T-cell (primary cell): Measurements from ENCODE around the gene ULK4. TPM values are rescaled to one million over a fixed set of nuclear protein-coding genes. Genes with fewer than 3 reads are reported as not detected.

ENCODE experiments used
- ATAC-seq, 4 experiments: fragments of 200-7000 bp in 3 of 4; fragments of 150-1000 bp in 1 of 4; cut with Tn5 transposase; replicated peaks in 1 of 4; 1 replicate in 3 of 4; 2 replicates in 1 of 4; pipeline ENCODE4 v1.10.0; 2021; ENCODE audit warnings: moderate library complexity in 3 of 4, mild to moderate bottlenecking in 2 of 4, moderate number of reproducible peaks in 1 of 4
- CTCF ChIA-PET, 2 donors: fragments of 300-600 bp; sonication (Branson Sonifier 250); formaldehyde crosslinking; loops; one replicate each; lab custom pipeline; 2022; ENCODE audit warnings: antibody characterized with exemption in 2 of 2; lab: Charles Lee
- POLR2A ChIA-PET, 2 donors: fragments of 300-600 bp; sonication (Branson Sonifier 250); formaldehyde crosslinking; loops; one replicate each; lab custom pipeline; 2022; ENCODE audit warnings: antibody characterized with exemption in 2 of 2; lab: Charles Lee
- DNase-seq, 35 experiments: peaks; one replicate each; pipeline versions ENCODE4 v3.0.0 to v3.0.0-alpha.2; 2013 to 2023
- H3K27ac ChIP-seq: one replicate; pipeline ENCODE4 v1.5.1; 2013; ENCODE audit warnings: low read length
- H3K27me3 ChIP-seq, 2 experiments: replicated peaks in 1 of 2; 1 replicate in 1 of 2; 2 replicates in 1 of 2; pipeline versions ENCODE4 v1.6.1 to v1.7.0; 2013; ENCODE audit warnings: low read length in 1 of 2, mixed read lengths in 1 of 2; ENCODE audit not compliant: control insufficient read depth in 2 of 2, insufficient read depth in 2 of 2; ENCODE audit errors: extremely low read depth in 1 of 2
- H3K36me3 ChIP-seq, 2 donors: 1 replicate in 1 of 2; 2 replicates in 1 of 2; pipeline versions ENCODE4 v1.6.1 to v1.7.0; 2013; ENCODE audit warnings: low read length in 1 of 2; ENCODE audit not compliant: control insufficient read depth in 2 of 2, insufficient read depth in 1 of 2; ENCODE audit errors: extremely low read depth in 1 of 2
- H3K4me1 ChIP-seq, 2 experiments: 1 replicate in 1 of 2; 2 replicates in 1 of 2; pipeline versions ENCODE4 v1.6.1 to v1.7.0; 2013; ENCODE audit warnings: low read length in 2 of 2, mixed read lengths in 1 of 2; ENCODE audit not compliant: insufficient read depth in 2 of 2, control insufficient read depth in 1 of 2; ENCODE audit errors: extremely low read depth in 1 of 2
- H3K4me3 ChIP-seq, 2 donors: 1 replicate in 1 of 2; 2 replicates in 1 of 2; pipeline versions ENCODE4 v1.5.1 to v1.7.0; 2013; ENCODE audit warnings: mild to moderate bottlenecking in 2 of 2, low read length in 1 of 2, moderate library complexity in 1 of 2; ENCODE audit not compliant: control insufficient read depth in 1 of 2; ENCODE audit errors: extremely low read depth in 1 of 2
- H3K9me3 ChIP-seq: 2 replicates; pipeline ENCODE4 v1.7.0; 2013
- H3K27ac Mint-ChIP-seq, 2 donors: one replicate each; pipeline ENCODE4 v1.8.0; 2020 to 2021; ENCODE audit warnings: mild to moderate bottlenecking in 2 of 2, mixed read lengths in 2 of 2
- H3K27me3 Mint-ChIP-seq, 2 donors: one replicate each; pipeline ENCODE4 v1.8.0; 2021 to 2022; ENCODE audit warnings: mixed read lengths in 2 of 2
- H3K36me3 Mint-ChIP-seq: one replicate; pipeline ENCODE4 v1.8.0; 2021; ENCODE audit warnings: mixed read lengths
- H3K4me1 Mint-ChIP-seq, 3 donors: one replicate each; pipeline ENCODE4 v1.8.0; 2020 to 2022; ENCODE audit warnings: mixed read lengths in 3 of 3, mild to moderate bottlenecking in 1 of 3
- H3K4me3 Mint-ChIP-seq, 3 donors: one replicate each; pipeline ENCODE4 v1.8.0; 2020 to 2022; ENCODE audit warnings: mild to moderate bottlenecking in 3 of 3, mixed read lengths in 3 of 3, moderate library complexity in 3 of 3
- H3K9me3 Mint-ChIP-seq, 3 donors: one replicate each; pipeline ENCODE4 v1.8.0; 2020 to 2022; ENCODE audit warnings: mixed read lengths in 3 of 3
- WGBS: methylation state at CpG from one replicate; pipeline ENCODE4 v1.1.5; 2013; ENCODE audit warnings: missing lambda C conversion rate; ENCODE audit not compliant: insufficient coverage; 5-methylcytosine and 5-hydroxymethylcytosine counted together
- total RNA-seq, 35 experiments: library from RNA in 6 of 35; stranded (reverse) in 6 of 35; fragments of 120-200 nt in 1 of 35; gene quantifications; one replicate each; pipeline versions ENCODE4 v1.2.1 to v1.2.4 and lab custom pipeline; 2013 to 2026

The ULK4 gene
- total RNA-seq, 5 donors from 2014 or later (not counting 1 experiment from before 2014, with no cell fraction given): 17.5 to 28.2 (median 19.7) TPM

DNA sequence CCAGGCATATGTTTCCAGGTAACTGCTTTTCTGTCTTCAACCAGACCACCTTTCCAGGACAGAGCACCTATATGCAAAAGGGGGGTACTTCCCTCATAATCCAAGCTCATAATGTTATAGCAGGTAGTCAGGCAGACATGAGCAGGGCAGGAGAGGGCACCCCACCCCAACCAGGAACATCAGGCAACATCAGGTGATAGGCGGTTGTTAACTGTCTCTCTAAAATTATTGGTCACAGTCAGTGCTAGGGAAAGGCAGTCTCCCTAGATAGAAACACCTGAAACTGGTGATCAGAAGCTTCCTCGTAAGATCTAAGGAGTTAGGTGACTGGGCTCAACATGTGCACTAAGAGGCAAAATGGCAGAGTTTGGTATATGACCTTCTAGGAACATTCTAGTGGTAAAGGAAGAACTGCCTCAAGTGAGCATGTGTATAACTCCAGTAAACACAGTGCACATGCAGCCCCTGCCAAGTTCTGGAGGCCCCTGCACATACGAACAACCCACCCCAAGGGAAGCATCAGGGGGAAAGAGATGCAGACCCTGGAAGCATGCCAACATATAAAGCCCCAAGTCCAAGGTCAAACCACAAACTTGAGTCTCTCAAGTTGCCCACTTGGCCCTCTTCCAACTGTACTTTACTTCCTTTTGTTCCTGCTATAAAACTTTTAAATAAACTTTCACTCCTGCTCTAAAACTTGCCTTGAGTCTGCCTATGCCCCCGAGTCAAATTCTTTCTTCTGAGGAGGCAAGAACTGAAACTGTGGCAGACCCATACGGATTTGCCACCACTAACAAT is 270.9 kb downstream of the ULK4 start:
- peaks cover 0 to 2% of the 10 kb centered on the region in 2 donors for H3K36me3 ChIP-seq
- DNase-seq (no peak), ATAC-seq (no peak)
- Mint-ChIP-seq H3K27ac (no peak overlapping the region), H3K36me3 (peaks cover 40% of the 10 kb centered on the region), H3K27me3 (no peaks in the 10 kb centered on the region), H3K4me1 (peaks cover 4 to 12% (median 4%) of the 10 kb centered on the region in 3 donors), H3K4me3 (no peak overlapping the region), H3K9me3 (peaks cover 0 to 4% (median 3%) of the 10 kb centered on the region in 3 donors)
- H3K4me1 ChIP-seq: no peaks in the 10 kb centered on the region
- no peak overlapping the region for H3K27ac ChIP-seq
- no peaks in the 10 kb centered on the region for H3K9me3 ChIP-seq
- POLR2A ChIA-PET: no interaction called here
- no peak overlapping the region for H3K4me3 ChIP-seq
- H3K27me3 ChIP-seq: no peaks in the 10 kb centered on the region
- 48% methylated on average over 4 of the region's 5 CpGs for WGBS
- CTCF ChIA-PET: interaction anchor here in 1 of 2 donors (1.1 kb wide), 1 partner anchor 12 kb away, joined by 5 read pairs; no protein-coding TSS in a partner anchor

DNA sequence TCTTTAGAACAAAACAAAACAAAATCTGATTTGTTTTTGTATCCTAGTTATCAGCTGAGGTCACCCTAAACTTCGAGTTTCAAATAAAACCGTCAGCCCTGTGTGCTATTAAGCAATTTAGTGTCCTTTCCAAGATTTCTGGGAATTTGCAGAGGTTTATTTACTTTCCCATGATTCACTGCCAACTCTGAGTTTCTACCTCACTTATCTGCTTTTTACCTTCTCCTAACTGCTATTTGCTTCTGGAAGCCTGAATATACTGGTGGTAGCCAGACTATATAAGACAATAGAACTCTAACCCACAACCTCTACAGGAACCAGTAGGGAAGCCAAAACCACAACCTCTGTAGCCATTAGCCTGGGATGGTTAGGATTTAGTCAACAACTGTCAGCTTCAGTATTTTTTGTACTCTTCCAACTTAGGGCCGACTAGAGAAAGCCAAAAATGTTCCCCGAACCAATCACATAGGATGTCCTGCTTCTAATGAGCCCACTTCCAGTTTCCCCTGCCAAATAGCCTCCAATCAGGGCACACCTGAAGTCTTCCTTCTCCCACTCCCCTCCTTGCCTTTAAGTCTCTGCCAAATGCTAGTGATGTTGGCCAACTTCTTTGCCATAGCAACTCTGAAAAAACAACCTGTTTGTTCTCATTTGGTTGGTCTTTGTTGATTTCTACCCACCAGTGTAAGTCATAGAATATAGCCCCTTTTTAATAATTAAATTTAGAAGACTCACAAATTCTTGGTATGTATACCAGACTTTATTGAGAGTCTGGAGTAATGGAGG is 273.1 kb downstream of the ULK4 start:
- Mint-ChIP-seq H3K27ac (no peak overlapping the region), H3K4me3 (no peak overlapping the region), H3K9me3 (peaks cover 0 to 4% (median 3%) of the 10 kb centered on the region in 3 donors), H3K4me1 (peaks cover 4 to 12% (median 4%) of the 10 kb centered on the region in 3 donors), H3K27me3 (no peaks in the 10 kb centered on the region), H3K36me3 (peaks cover 35% of the 10 kb centered on the region)
- no peaks in the 10 kb centered on the region for H3K27me3 ChIP-seq
- ATAC-seq (no peak), DNase-seq (no peak)
- H3K9me3 ChIP-seq: no peaks in the 10 kb centered on the region
- ChIA-PET POLR2A (no interaction called here), CTCF (no interaction called here)
- H3K4me3 ChIP-seq: no peak overlapping the region
- H3K27ac ChIP-seq: no peak overlapping the region
- 77% methylated on average over 2 of the region's 4 CpGs for WGBS
- no peaks in the 10 kb centered on the region for H3K36me3 ChIP-seq
- no peaks in the 10 kb centered on the region for H3K4me1 ChIP-seq

DNA sequence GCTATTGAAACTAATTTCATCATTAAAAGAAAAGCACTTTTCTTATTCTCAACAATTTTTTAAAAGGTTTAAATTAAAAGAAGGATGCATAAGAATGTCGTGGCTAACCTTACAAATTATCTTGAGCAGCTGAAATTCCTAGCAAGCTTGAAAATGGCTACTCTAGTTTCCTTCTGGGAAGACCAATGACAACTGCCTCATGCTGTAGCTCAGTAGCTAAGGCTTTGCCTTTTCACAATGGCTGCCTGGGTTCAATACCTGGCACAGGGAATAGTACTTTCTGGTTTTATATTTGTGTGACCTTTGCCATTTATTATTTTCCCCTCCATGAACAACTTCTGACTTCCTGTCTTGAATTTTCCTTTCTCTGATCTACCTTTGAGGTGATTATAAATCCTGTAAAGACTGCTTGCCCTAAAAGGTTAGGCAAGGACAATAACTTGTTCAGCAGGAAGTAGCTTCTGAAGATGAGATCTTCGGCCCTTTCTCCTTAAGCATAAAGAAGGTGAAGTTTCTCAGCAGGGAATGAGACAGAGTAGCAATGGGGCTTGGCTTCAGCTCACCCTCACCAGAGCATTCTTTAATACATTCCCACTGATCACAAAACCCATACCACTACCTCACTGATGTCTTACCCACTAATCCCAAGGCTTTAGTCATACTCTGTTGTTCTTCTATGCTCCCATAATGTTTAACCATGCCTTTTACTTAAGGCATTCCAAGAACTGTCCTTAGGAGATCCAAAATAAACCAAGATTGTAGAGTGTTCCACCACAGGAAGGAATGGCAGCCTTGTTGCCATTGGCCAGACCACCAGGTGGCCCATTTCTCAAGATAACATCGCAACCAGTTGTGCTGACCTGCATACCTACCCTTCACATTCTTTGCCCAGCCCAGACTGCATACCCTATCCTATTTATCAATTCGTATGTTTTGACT is 276.8 kb downstream of the ULK4 start:
- no peaks in the 10 kb centered on the region for H3K9me3 ChIP-seq
- Mint-ChIP-seq H3K4me1 (no peaks in the 10 kb centered on the region), H3K4me3 (no peak overlapping the region), H3K27ac (no peak overlapping the region), H3K36me3 (peaks cover 60% of the 10 kb centered on the region), H3K9me3 (no peaks in the 10 kb centered on the region), H3K27me3 (no peaks in the 10 kb centered on the region)
- DNase-seq (no peak), ATAC-seq (no peak)
- no peak overlapping the region for H3K27ac ChIP-seq
- ChIA-PET CTCF (no interaction called here), POLR2A (interaction anchor here in 1 of 2 donors (0.6 to 1.0 kb wide), 2 partner anchors 12 to 272 kb away, joined by 4 to 5 read pairs; no protein-coding TSS in a partner anchor)
- H3K27me3 ChIP-seq: no peaks in the 10 kb centered on the region
- whole genome bisulfite sequencing: 93% methylated on average over 2 of the region's 4 CpGs
- no peak overlapping the region for H3K4me3 ChIP-seq
- H3K4me1 ChIP-seq: no peaks in the 10 kb centered on the region
- H3K36me3 ChIP-seq: no peaks in the 10 kb centered on the region

DNA sequence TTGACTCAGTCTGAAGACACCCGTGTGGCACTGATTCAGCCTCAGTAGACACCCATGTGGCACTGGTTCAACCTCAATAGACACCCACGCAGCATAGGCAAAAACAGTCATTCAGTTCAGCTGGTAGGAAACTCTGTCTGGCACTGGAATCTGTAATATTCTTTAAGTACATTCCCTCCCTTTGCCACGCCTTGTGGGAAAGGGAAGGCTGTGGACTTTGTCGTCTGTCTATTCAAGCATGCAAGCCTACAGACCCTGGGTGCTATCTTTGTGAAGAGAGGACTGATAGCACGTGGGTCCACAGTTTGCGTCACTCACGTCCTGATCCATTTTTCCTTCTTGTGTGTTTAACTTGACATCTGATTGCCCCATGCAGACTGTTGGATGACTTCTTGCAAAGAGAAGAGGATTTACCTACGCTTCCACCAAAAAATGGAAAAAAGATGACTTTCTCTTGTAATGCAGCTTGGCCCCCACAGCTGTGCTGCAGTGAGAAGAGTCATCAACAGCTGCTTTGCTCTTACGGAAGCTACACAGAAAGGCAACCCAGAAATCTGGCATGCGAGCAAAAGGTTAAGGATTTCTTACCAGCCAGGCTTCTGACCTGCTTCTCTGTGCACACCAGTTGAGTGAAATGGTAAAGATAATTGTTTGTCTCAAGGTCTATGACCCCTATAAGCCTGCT is 278.1 kb downstream of the ULK4 start:
- Histone ChIP-seq H3K27me3 (no peaks in the 10 kb centered on the region), H3K4me3 (no peak overlapping the region), H3K27ac (no peak overlapping the region), H3K9me3 (no peaks in the 10 kb centered on the region), H3K4me1 (no peaks in the 10 kb centered on the region), H3K36me3 (no peaks in the 10 kb centered on the region)
- ATAC-seq (no peak), DNase-seq (no peak)
- 97% methylated on average over 8 of the region's 10 CpGs for WGBS
- POLR2A ChIA-PET: interaction anchor here in 1 of 2 donors (0.6 to 1.0 kb wide), 2 partner anchors 11 to 271 kb away, joined by 4 to 5 read pairs; no protein-coding TSS in a partner anchor
- H3K36me3 Mint-ChIP-seq: peaks cover 60% of the 10 kb centered on the region
- H3K4me3 Mint-ChIP-seq: no peak overlapping the region
- no peaks in the 10 kb centered on the region for H3K4me1 Mint-ChIP-seq
- no peaks in the 10 kb centered on the region for H3K9me3 Mint-ChIP-seq
- H3K27ac Mint-ChIP-seq: no peak overlapping the region
- H3K27me3 Mint-ChIP-seq: no peaks in the 10 kb centered on the region
- CTCF ChIA-PET: interaction anchor here in 1 of 2 donors (0.5 kb wide), 1 partner anchor 764 kb away, joined by 3 read pairs; no protein-coding TSS in a partner anchor

DNA sequence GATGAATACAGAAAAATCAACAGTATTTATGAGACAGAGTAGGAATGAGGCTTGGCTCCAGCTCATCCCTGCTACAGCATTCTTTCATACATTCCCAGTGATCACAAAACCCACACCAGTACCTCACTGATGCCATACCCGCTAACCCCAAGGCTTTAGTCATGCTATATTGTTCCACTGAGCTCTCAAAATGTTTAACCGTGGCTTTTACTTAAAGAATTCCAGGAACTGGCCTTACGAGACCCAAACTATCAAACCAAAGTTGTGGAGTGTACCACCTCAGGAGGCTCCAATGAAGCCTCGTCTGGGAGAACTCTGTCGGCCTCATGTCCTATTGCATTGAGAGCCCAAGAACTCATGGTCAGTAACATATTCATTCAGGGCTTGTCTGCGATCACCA is 278.9 kb downstream of the ULK4 start:
- Mint-ChIP-seq H3K36me3 (peaks cover 60% of the 10 kb centered on the region), H3K4me1 (no peaks in the 10 kb centered on the region), H3K9me3 (no peaks in the 10 kb centered on the region), H3K27me3 (no peaks in the 10 kb centered on the region), H3K4me3 (no peak overlapping the region), H3K27ac (no peak overlapping the region)
- Histone ChIP-seq H3K27me3 (no peaks in the 10 kb centered on the region), H3K36me3 (no peaks in the 10 kb centered on the region), H3K4me1 (no peaks in the 10 kb centered on the region), H3K27ac (no peak overlapping the region), H3K9me3 (no peaks in the 10 kb centered on the region), H3K4me3 (no peak overlapping the region)
- CTCF ChIA-PET: no interaction called here
- ATAC-seq: no peak
- no peak for DNase-seq
- 94% methylated on average over 6 of the region's 6 CpGs for WGBS
- POLR2A ChIA-PET: no interaction called here
